Spleen (tissue), 11 donors: Measurements from ENCODE around the gene C16orf86. TPM values are rescaled to one million over a fixed set of nuclear protein-coding genes. Genes with fewer than 3 reads are reported as not detected.

Experiments
- DNase-seq: peaks from one replicate; pipeline ENCODE4 v3.0.0-alpha.2; 2020
- H3K27ac ChIP-seq, 8 donors: fragments of 200-600 bp; sonication (generic) in 7 of 8; 1 replicate in 4 of 8; 2 replicates in 4 of 8; pipeline versions ENCODE4 v1.5.0 to v1.8.0; 2016 to 2021; ENCODE audit warnings: inconsistent platforms in 4 of 8, mild to moderate bottlenecking in 4 of 8, moderate library complexity in 1 of 8
- H3K27me3 ChIP-seq, 7 donors: fragments of 200-600 bp; sonication (generic) in 6 of 7; replicated peaks in 1 of 7; 1 replicate in 4 of 7; 2 replicates in 3 of 7; pipeline versions ENCODE4 v1.5.0 to v1.8.0; 2016 to 2021; ENCODE audit warnings: inconsistent platforms in 3 of 7, mild to moderate bottlenecking in 1 of 7
- H3K36me3 ChIP-seq, 6 donors: fragments of 200-600 bp; sonication (generic) in 5 of 6; 1 replicate in 4 of 6; 2 replicates in 2 of 6; pipeline versions ENCODE4 v1.5.0 to v1.8.0; 2016 to 2021; ENCODE audit warnings: inconsistent platforms in 2 of 6
- H3K4me1 ChIP-seq, 6 donors: fragments of 200-600 bp; sonication (generic) in 5 of 6; 1 replicate in 3 of 6; 2 replicates in 3 of 6; pipeline versions ENCODE4 v1.5.0 to v1.8.0; 2016 to 2021; ENCODE audit warnings: inconsistent platforms in 3 of 6
- H3K4me3 ChIP-seq, 8 donors: fragments of 200-600 bp; sonication (generic) in 7 of 8; 1 replicate in 4 of 8; 2 replicates in 4 of 8; pipeline versions ENCODE4 v1.5.0 to v1.8.0; 2016 to 2021; ENCODE audit warnings: inconsistent platforms in 4 of 8, mild to moderate bottlenecking in 4 of 8, moderate library complexity in 2 of 8
- H3K9me3 ChIP-seq, 8 donors: fragments of 200-600 bp; sonication (generic) in 7 of 8; 1 replicate in 4 of 8; 2 replicates in 4 of 8; pipeline versions ENCODE4 v1.5.0 to v1.8.0; 2016 to 2021; ENCODE audit warnings: inconsistent platforms in 4 of 8
- POLR2A ChIP-seq, 3 donors: fragments of 450-650 bp; IDR thresholded peaks; one replicate each; pipeline ENCODE4 v1.5.1; 2017; ENCODE audit warnings: antibody characterized with exemption in 3 of 3, mild to moderate bottlenecking in 1 of 3
- POLR2AphosphoS5 ChIP-seq, 3 donors: sonication (generic); formaldehyde crosslinking; IDR thresholded peaks; one replicate each; pipeline ENCODE4 v1.5.1; 2017; ENCODE audit warnings: antibody characterized with exemption in 3 of 3
- WGBS, 5 donors: extraction: QIAGEN DNeasy Blood & Tissue Kit in 3 of 5; methylation state at CpG; one replicate each; pipeline versions ENCODE4 v1.1.5 to v1.1.7; 2013 to 2018; 5-methylcytosine and 5-hydroxymethylcytosine counted together
- intact Hi-C: fragments of 100-400 bp; cut with DNase I; formaldehyde crosslinking; loops from one replicate; pipeline ENCODE4 v1.15.0; 2023; ENCODE audit warnings: low total_unique reads
- polyA plus RNA-seq, 3 donors: library from polyadenylated mRNA; stranded (reverse); fragments of 200-250 nt; gene quantifications; one replicate each; pipeline ENCODE4 v1.2.1, GENCODE V29; 2013
- total RNA-seq, 7 donors: library from RNA; depleted of rRNA in 3 of 7; stranded (reverse); fragments of >200 nt in 3 of 7; fragmentation: NEBNext Ultra II Directional in 4 of 7; extraction: Animal tissue kit (Norgen Biotek cat#: 25700) in 4 of 7; gene quantifications; one replicate each; pipeline versions ENCODE4 v1.1.0 to v1.2.1, GENCODE V29; 2016 to 2021
- TF ChIP-seq, protein P1 (sequence below), 11 experiments: fragments of 200-600 bp in 7 of 11; fragments of 450-650 bp in 4 of 11; sonication (generic) in 4 of 11; IDR thresholded peaks in 8 of 11; conservative IDR thresholded peaks in 3 of 11; 1 replicate in 7 of 11; 2 replicates in 4 of 11; pipeline versions ENCODE4 v1.4.0 to v1.8.0; 2016 to 2021; ENCODE audit warnings: antibody characterized with exemption in 11 of 11, inconsistent platforms in 4 of 11, mild to moderate bottlenecking in 1 of 11
- donor health status: healthy with polysubstance abuse.
- donor health status: DM: no; HTN: no; CAD: no; lungs with moderate emphysema.
- donor health status: DM: no; HTN: no; CAD: no.
- donor health status: Bipolar disorder and iron deficiency.
- donor health status: healthy.
- donor health status: DM: no; HTN: no; CAD: no.
- donor health status: DM: yes; HTN: yes; CAD: no.

C16orf86 gene
- total and polyA plus RNA-seq, 10 donors: 5.2 to 17.3 (median 8.9) TPM

DNA sequence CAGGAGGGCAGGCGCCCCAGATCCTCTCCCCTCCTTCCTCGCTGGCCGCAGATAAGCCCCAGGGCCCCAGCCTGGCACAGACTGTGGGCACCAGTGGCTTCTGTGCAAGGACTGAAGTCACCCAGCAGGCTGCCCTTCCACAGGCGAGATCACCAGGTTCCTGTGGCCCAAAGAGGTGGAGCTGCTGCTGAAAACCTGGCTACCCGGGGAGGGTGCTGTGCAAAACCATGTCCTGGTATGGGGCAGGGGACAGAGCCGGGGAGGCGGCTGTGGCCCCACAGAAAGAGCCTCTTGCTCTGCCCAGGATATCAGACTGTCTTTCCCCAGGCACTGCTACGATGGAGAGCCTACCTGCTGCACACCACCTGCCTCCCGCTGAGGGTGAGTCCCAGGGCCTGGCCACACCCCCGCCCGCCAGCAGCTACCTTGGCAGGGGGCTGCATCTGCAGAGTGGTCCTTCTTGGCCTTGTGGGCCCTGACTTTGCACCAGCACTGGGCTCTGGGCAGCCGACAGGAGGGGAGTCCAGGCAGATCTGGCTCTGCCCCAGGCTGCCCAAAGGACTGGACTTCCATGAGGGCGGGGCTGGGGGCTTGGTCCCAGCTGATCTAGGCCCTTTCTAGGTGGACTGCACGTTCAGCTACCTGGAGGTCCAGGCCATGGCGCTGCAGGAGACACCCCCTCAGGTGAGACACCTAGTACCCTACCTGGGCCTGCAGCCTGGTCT, 21.1 kb upstream of the C16orf86 start:
- peaks cover 0 to 48% (median 26%) of the 10 kb centered on the region in 6 donors for H3K36me3 ChIP-seq
- no peak for TF ChIP-seq POLR2A (IDR thresholded peaks at IDR 0.05)
- TF ChIP-seq, protein P1, sequence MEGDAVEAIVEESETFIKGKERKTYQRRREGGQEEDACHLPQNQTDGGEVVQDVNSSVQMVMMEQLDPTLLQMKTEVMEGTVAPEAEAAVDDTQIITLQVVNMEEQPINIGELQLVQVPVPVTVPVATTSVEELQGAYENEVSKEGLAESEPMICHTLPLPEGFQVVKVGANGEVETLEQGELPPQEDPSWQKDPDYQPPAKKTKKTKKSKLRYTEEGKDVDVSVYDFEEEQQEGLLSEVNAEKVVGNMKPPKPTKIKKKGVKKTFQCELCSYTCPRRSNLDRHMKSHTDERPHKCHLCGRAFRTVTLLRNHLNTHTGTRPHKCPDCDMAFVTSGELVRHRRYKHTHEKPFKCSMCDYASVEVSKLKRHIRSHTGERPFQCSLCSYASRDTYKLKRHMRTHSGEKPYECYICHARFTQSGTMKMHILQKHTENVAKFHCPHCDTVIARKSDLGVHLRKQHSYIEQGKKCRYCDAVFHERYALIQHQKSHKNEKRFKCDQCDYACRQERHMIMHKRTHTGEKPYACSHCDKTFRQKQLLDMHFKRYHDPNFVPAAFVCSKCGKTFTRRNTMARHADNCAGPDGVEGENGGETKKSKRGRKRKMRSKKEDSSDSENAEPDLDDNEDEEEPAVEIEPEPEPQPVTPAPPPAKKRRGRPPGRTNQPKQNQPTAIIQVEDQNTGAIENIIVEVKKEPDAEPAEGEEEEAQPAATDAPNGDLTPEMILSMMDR (IDR thresholded peaks at IDR 0.05 in 8 of 11, conservative IDR thresholded peaks at IDR 0.05 in 3 of 11): no peak
- no peak for TF ChIP-seq POLR2AphosphoS5 (IDR thresholded peaks at IDR 0.05)
- peak overlapping the region; percentile 67 to 95 (median 82) for H3K27ac ChIP-seq
- no peaks in the 10 kb centered on the region for H3K9me3 ChIP-seq
- H3K4me1 ChIP-seq: peaks cover 8 to 60% (median 25%) of the 10 kb centered on the region in 6 donors
- intact Hi-C loops: no loop called here
- DNase-seq: peak; percentile 80
- peak overlapping the region; percentile 24 to 77 (median 50) for H3K4me3 ChIP-seq
- peaks cover 0 to 59% (median 6%) of the 10 kb centered on the region in 7 donors for H3K27me3 ChIP-seq
- 58 to 71% (median 64%) methylated on average over 11 to 15 of the region's 15 CpGs for WGBS, 5 donors

DNA sequence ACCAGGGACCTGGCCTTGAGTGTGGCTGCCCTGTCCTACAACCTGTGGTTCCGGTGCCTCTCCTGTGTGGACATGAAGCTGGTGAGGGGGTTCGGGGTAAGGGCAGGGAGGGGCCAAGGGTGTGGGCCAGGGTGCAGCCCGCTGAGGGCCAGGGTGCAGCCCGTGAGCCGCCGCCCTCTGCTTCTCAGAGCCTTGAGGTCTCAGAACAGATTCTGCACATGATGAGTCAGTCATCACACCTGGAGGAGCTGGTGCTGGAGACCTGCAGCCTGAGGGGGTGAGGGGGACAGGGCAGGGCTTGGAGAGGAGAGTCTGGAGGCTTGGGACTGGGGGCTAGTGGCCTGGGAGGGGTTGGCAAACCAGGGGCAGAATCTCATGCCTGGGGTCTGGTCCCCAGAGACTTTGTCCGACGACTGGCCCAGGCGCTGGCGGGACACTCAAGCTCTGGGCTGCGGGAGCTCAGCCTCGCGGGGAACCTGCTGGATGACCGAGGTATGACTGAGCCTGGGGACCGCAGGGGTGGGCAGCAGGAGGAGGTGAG, 19.4 kb upstream of the C16orf86 start:
- peaks cover 0 to 73% (median 6%) of the 10 kb centered on the region in 7 donors for H3K27me3 ChIP-seq
- TF ChIP-seq POLR2AphosphoS5 (IDR thresholded peaks at IDR 0.05) (no peak), POLR2A (IDR thresholded peaks at IDR 0.05) (no peak)
- TF ChIP-seq, protein P1 (IDR thresholded peaks at IDR 0.05 in 8 of 11, conservative IDR thresholded peaks at IDR 0.05 in 3 of 11): no peak
- H3K4me1 ChIP-seq: peaks cover 8 to 60% (median 25%) of the 10 kb centered on the region in 6 donors
- H3K27ac ChIP-seq: peak overlapping the region in 1 of 8 donors; percentile 95
- intact Hi-C loops: no loop called here
- no peak overlapping the region for H3K4me3 ChIP-seq
- H3K36me3 ChIP-seq: peaks cover 0 to 64% (median 39%) of the 10 kb centered on the region in 6 donors
- no peak for DNase-seq
- H3K9me3 ChIP-seq: no peaks in the 10 kb centered on the region
- WGBS, 5 donors: 76 to 95% (median 86%) methylated on average over 5 to 15 of the region's 15 CpGs

DNA sequence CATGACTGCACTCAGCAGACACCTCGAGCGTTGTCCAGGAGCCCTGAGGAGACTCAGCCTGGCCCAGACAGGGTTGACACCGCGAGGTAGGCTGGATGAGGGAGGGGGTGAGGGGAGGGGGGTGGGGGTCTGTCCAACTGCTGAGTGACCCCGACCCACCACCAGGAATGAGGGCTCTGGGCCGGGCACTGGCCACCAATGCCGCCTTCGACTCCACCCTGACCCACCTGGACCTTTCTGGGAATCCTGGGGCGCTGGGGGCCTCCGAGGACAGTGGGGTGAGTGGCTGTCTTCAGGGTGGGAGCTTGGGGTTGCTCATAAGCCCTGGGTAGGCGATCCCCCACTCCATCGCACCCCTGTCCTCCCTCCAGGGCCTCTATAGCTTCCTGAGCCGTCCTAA, 18.9 kb upstream of the C16orf86 start:
- Histone ChIP-seq H3K27me3 (peaks cover 0 to 78% (median 6%) of the 10 kb centered on the region in 7 donors), H3K9me3 (no peaks in the 10 kb centered on the region), H3K4me1 (peaks cover 8 to 64% (median 25%) of the 10 kb centered on the region in 6 donors), H3K36me3 (peaks cover 0 to 68% (median 41%) of the 10 kb centered on the region in 6 donors), H3K27ac (no peak overlapping the region), H3K4me3 (no peak overlapping the region)
- intact Hi-C loops: no loop called here
- TF ChIP-seq, protein P1 (IDR thresholded peaks at IDR 0.05 in 8 of 11, conservative IDR thresholded peaks at IDR 0.05 in 3 of 11): no peak
- TF ChIP-seq POLR2AphosphoS5 (IDR thresholded peaks at IDR 0.05) (no peak), POLR2A (IDR thresholded peaks at IDR 0.05) (no peak)
- whole genome bisulfite sequencing, 5 donors: 84 to 92% (median 88%) methylated on average over 6 to 13 of the region's 13 CpGs
- DNase-seq: no peak
